Activated naive CD4-positive, alpha-beta T cell treated with anti-CD3 and anti-CD28 coated beads, Interleukin-2, amount 10 ng/mL, durations not matched to agents 7 days and 5 days (primary cell): Measurements from ENCODE around the gene SLC35C1.

Source experiments
- CTCF ChIA-PET: fragments of 350-600 bp; sonication (Branson Sonifier 250); formaldehyde crosslinking; loops from one replicate; lab custom pipeline; 2021; ENCODE audit warnings: antibody characterized with exemption; lab: Charles Lee
- DNase-seq: peaks from one replicate; pipeline ENCODE4 v3.0.0-alpha.2; 2020
- H3K27ac Mint-ChIP-seq: one replicate; pipeline ENCODE4 v1.8.0; 2021; ENCODE audit warnings: mild to moderate bottlenecking, moderate library complexity, mixed read lengths
- H3K27me3 Mint-ChIP-seq: one replicate; pipeline ENCODE4 v1.8.0; 2021; ENCODE audit warnings: mild to moderate bottlenecking, mixed read lengths
- H3K36me3 Mint-ChIP-seq: one replicate; pipeline ENCODE4 v1.8.0; 2021; ENCODE audit warnings: mixed read lengths
- H3K4me1 Mint-ChIP-seq: one replicate; pipeline ENCODE4 v1.8.0; 2021; ENCODE audit warnings: mixed read lengths
- H3K4me3 Mint-ChIP-seq: one replicate; pipeline ENCODE4 v1.8.0; 2021; ENCODE audit warnings: mild to moderate bottlenecking, moderate library complexity, mixed read lengths
- H3K9me3 Mint-ChIP-seq: one replicate; pipeline ENCODE4 v1.8.0; 2021; ENCODE audit warnings: mixed read lengths

Gene SLC35C1

GRCh38 chr11:45851228-45851627 is 46.3 kb downstream of the SLC35C1 start:
- peaks cover 14% of the 10 kb centered on the region for H3K36me3 Mint-ChIP-seq
- H3K27ac Mint-ChIP-seq = no peak overlapping the region
- H3K4me1 Mint-ChIP-seq = peaks cover 32% of the 10 kb centered on the region
- H3K27me3 Mint-ChIP-seq = peaks cover 5% of the 10 kb centered on the region
- H3K9me3 Mint-ChIP-seq = no peaks in the 10 kb centered on the region
- CTCF ChIA-PET = interaction anchor here (1.0 to 1.4 kb wide), 3 partner anchors 9 to 22 kb away, joined by 3 to 4 read pairs (median 3); no protein-coding TSS in a partner anchor
- DNase-seq = no peak
- no peak overlapping the region for H3K4me3 Mint-ChIP-seq

DNA sequence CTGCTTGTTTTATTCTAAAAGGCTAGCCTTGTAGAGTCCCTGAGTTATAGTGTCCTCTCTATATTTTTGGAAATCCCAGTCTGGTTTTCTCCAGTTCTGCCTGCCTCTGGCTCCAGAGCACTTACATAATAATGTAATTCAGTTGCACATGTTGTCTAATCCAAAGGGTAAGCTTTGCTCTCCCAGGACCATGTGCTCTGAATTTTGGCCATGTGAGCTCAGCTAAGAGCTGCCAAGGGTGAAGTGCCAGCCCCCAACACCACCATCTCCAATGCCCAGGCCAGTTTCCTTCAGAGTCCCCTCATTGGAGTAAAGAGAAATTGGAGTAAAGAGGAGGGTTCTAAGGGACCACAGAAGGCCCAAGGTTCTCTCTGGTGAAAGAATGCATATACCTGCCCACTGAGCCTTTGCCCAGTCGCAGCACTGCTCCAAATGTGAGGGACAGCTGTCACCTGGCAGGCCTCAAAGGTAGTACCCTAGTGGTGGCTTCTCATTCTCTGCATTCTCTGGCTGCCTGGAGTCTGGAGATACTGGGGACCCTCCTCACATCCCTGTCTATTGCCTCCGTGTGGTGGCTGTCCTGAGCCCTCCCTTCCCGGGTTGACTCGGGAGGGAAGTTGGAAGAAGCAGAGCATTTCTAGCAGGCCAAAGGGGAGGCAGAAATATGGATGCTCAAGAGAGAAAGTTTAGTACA is 47.2 kb downstream of the SLC35C1 start:
- Mint-ChIP-seq H3K4me1 (peaks cover 23% of the 10 kb centered on the region), H3K4me3 (no peak overlapping the region), H3K27ac (no peak overlapping the region), H3K27me3 (no peaks in the 10 kb centered on the region), H3K9me3 (no peaks in the 10 kb centered on the region), H3K36me3 (peaks cover 14% of the 10 kb centered on the region)
- DNase-seq = no peak
- CTCF ChIA-PET = interaction anchor here (1.0 to 1.4 kb wide), 3 partner anchors 8 to 21 kb away, joined by 3 to 4 read pairs (median 3); no protein-coding TSS in a partner anchor

DNA sequence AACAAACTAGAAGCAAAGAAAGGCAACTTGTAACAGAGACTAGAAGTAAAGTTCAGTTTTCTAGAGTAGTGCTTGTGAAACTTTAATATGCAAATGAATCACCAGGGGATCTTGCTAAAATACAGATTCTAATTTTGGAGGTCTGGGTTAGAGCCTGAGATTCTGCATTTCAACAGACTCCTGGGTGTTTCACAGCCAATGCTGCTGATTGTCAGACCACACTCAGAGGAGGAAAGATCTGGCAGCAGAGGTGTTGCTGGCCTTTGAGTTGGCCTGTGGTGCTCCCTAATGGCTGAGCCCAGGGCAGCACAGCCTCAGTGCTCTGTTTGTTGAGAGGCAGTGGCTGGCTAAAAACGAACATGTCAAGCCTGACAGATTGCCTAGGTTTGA is 47.8 kb downstream of the SLC35C1 start:
- H3K27me3 Mint-ChIP-seq = no peaks in the 10 kb centered on the region
- H3K4me1 Mint-ChIP-seq = peaks cover 23% of the 10 kb centered on the region
- no peak for DNase-seq
- peaks cover 18% of the 10 kb centered on the region for H3K36me3 Mint-ChIP-seq
- H3K27ac Mint-ChIP-seq = no peak overlapping the region
- H3K9me3 Mint-ChIP-seq = no peaks in the 10 kb centered on the region
- CTCF ChIA-PET = interaction anchor here (1.2 kb wide), 1 partner anchor 21 kb away, joined by 3 read pairs; no protein-coding TSS in a partner anchor
- no peak overlapping the region for H3K4me3 Mint-ChIP-seq

DNA sequence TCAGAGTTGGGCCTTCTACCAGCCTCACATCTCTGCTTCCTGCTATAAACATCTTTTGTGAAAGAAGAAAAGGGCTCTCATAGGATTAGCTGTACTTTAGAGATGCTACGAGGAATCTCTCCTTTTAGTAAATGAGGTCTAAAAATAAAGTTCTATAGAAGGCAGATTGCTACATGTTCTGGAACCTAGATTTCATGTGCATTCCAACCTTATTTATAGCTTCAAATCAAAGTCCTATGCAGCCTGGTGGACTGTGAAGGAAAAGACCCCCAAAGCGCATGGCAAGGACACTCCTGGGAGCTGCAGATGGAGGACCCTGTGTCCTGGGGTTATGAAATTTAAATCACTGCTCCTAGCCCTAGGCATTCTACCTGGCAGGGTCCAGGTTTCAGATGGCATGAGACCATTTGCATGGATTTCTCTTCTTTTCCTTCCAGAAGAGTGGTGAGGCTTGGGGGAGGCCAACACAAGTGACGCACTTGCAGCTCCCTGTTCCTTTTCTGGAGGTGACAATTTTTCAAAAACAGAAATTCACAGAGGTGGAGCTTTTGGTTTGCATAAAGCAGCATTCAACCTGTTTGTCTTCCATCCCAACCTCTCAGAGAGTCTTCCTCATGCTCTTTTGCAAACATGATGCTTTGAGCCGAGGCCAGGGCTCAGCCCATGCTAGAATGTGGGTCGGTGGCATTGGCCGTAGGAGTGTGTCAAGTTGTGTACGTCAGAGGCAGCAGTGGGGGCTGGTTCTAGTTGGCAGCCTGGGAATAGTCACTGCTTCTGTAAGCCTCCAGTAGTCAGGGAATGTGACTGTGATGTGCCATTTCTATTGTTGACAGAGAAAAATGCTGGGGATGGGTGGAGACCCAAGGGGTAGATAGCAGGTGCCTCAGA is 48.6 kb downstream of the SLC35C1 start:
- Mint-ChIP-seq H3K27ac (no peak overlapping the region), H3K27me3 (no peaks in the 10 kb centered on the region), H3K4me3 (no peak overlapping the region), H3K36me3 (peaks cover 21% of the 10 kb centered on the region), H3K9me3 (no peaks in the 10 kb centered on the region), H3K4me1 (peaks cover 16% of the 10 kb centered on the region)
- CTCF ChIA-PET = no interaction called here
- DNase-seq = no peak

- CTCF ChIA-PET = interaction anchor here (1.1 kb wide), 1 partner anchor 17 kb away, joined by 3 read pairs; no protein-coding TSS in a partner anchor
- no peak overlapping the region for H3K27ac Mint-ChIP-seq
- H3K27me3 Mint-ChIP-seq = no peaks in the 10 kb centered on the region
- no peak for DNase-seq
- no peaks in the 10 kb centered on the region for H3K9me3 Mint-ChIP-seq
- H3K4me1 Mint-ChIP-seq = peaks cover 4% of the 10 kb centered on the region
- no peak overlapping the region for H3K4me3 Mint-ChIP-seq
- H3K36me3 Mint-ChIP-seq = peaks cover 24% of the 10 kb centered on the region
These were observed 50.4 kb downstream of the SLC35C1 start for GRCh38 chr11:45855308-45855707.

GRCh38 chr11:45856044-45856468 is 51.1 kb downstream of the SLC35C1 start:
- peaks cover 19% of the 10 kb centered on the region for H3K36me3 Mint-ChIP-seq

GRCh38 chr11:45857961-45858474 is 53.1 kb downstream of the SLC35C1 start:
- no peak for DNase-seq
- Mint-ChIP-seq H3K9me3 (no peaks in the 10 kb centered on the region), H3K36me3 (peaks cover 36% of the 10 kb centered on the region), H3K4me1 (no peaks in the 10 kb centered on the region), H3K27ac (no peak overlapping the region), H3K27me3 (no peaks in the 10 kb centered on the region), H3K4me3 (no peak overlapping the region)
- CTCF ChIA-PET = interaction anchor here (1.6 kb wide), 1 partner anchor 14 kb away, joined by 6 read pairs; no protein-coding TSS in a partner anchor

More at GRCh38 chr11:45856044-45856468, 51.1 kb downstream of the SLC35C1 start:
- no peak for DNase-seq
- H3K27ac Mint-ChIP-seq = no peak overlapping the region
- no peaks in the 10 kb centered on the region for H3K27me3 Mint-ChIP-seq
- CTCF ChIA-PET = interaction anchor here (1.1 kb wide), 1 partner anchor 17 kb away, joined by 3 read pairs; no protein-coding TSS in a partner anchor
- H3K4me3 Mint-ChIP-seq = no peak overlapping the region
- peaks cover 1% of the 10 kb centered on the region for H3K4me1 Mint-ChIP-seq
- no peaks in the 10 kb centered on the region for H3K9me3 Mint-ChIP-seq

DNA sequence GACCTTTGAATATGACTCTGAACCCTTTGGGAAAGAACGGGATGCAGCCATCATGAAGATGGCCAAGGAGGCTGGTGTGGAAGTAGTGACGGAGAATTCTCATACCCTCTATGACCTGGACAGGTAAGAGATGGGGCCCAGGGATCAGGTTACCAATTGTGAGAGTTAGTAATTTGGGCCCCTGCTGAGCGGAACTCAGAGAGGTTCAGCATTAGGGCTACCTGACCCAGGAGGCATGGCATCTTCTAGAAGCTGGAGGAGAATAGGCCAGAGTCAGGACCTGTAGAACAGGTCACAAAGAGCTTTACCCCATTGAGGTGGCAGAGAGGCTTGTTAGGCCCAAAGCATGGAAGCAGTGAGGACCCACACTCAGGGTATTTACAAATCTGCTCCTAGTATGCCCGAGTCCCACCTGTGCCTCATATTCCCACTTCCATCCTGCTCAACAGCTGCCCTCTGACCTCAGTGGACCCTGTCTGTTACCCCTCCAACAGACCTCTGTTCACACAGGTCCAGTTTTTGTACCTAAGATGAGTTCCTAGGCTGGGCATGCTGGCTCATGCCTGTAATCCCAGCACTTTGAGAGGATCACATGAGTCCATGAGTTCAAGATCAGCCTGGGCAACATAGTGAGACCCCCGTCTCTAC is 53.9 kb downstream of the SLC35C1 start:
- H3K36me3 Mint-ChIP-seq = peaks cover 39% of the 10 kb centered on the region
- CTCF ChIA-PET = interaction anchor here (1.6 kb wide), 1 partner anchor 13 kb away, joined by 6 read pairs; no protein-coding TSS in a partner anchor

GRCh38 chr11:45859661-45860140 is 54.8 kb downstream of the SLC35C1 start:
- H3K27me3 Mint-ChIP-seq = no peaks in the 10 kb centered on the region
- no peaks in the 10 kb centered on the region for H3K4me1 Mint-ChIP-seq
- no peak for DNase-seq
- H3K36me3 Mint-ChIP-seq = peaks cover 39% of the 10 kb centered on the region
- no peaks in the 10 kb centered on the region for H3K9me3 Mint-ChIP-seq
- H3K4me3 Mint-ChIP-seq = no peak overlapping the region
- peak overlapping the region; percentile 55 for H3K27ac Mint-ChIP-seq
- CTCF ChIA-PET = interaction anchor here (0.7 to 1.1 kb wide), 3 partner anchors 8 to 1145 kb away, joined by 3 to 4 read pairs (median 3); no protein-coding TSS in a partner anchor

More for the DNA sequence above, 53.9 kb downstream of the SLC35C1 start:
- H3K27ac Mint-ChIP-seq = no peak overlapping the region
- H3K4me1 Mint-ChIP-seq = no peaks in the 10 kb centered on the region
- DNase-seq = no peak
- no peaks in the 10 kb centered on the region for H3K9me3 Mint-ChIP-seq
- H3K27me3 Mint-ChIP-seq = no peaks in the 10 kb centered on the region
- no peak overlapping the region for H3K4me3 Mint-ChIP-seq

- Mint-ChIP-seq H3K4me1 (no peaks in the 10 kb centered on the region), H3K4me3 (no peak overlapping the region), H3K9me3 (no peaks in the 10 kb centered on the region), H3K27ac (peak overlapping the region; percentile 55), H3K27me3 (no peaks in the 10 kb centered on the region), H3K36me3 (peaks cover 39% of the 10 kb centered on the region)
- no peak for DNase-seq
- CTCF ChIA-PET = interaction anchor here (0.7 to 1.7 kb wide), 4 partner anchors 9 to 1145 kb away, joined by 3 to 4 read pairs (median 4); no protein-coding TSS in a partner anchor
These were observed 55.4 kb downstream of the SLC35C1 start for GRCh38 chr11:45860348-45860747.

- CTCF ChIA-PET = interaction anchor here (1.7 kb wide), 1 partner anchor 12 kb away, joined by 4 read pairs; no protein-coding TSS in a partner anchor
- DNase-seq = no peak
- no peak overlapping the region for H3K4me3 Mint-ChIP-seq
- H3K36me3 Mint-ChIP-seq = peaks cover 39% of the 10 kb centered on the region
- H3K27ac Mint-ChIP-seq = no peak overlapping the region
- H3K9me3 Mint-ChIP-seq = no peaks in the 10 kb centered on the region
- H3K27me3 Mint-ChIP-seq = no peaks in the 10 kb centered on the region
- no peaks in the 10 kb centered on the region for H3K4me1 Mint-ChIP-seq
These were observed 56.0 kb downstream of the SLC35C1 start for GRCh38 chr11:45860764-45861510.
